Activated effector memory CD4-positive, alpha-beta T cell treated with Interleukin-2 at 50 U/mL for 16 hours (primary cell): ENCODE data around the gene RCC1.
"Not testable (repeated sequence)": the region's sequence is repeated elsewhere in the genome, so short reads cannot be mapped to it uniquely, and the experiment has no call there.

ENCODE experiments used
- DNase-seq: peaks from one replicate; pipeline ENCODE4 v3.0.0-alpha.2; 2020

RCC1 gene

GRCh38 chr1:28551381-28551780 lies 45.5 kb downstream of the RCC1 start:
- DNase-seq, result no peak

- peak; percentile 97 for DNase-seq
Observed at GRCh38 chr1:28552758-28553663, 47.2 kb downstream of the RCC1 start, which contains the start of gene TRNAU1AP. TSS of gene TRNAU1AP (plus strand) at chr1:28553085. CDS start at chr1:28553111, 26 bp downstream.

GRCh38 chr1:28560886-28561285 lies 55.0 kb downstream of the RCC1 start:
- no peak for DNase-seq

- no peak for DNase-seq
Observed at GRCh38 chr1:28564310-28564709, 58.5 kb downstream of the RCC1 start.

- DNase-seq, result no peak
Observed at GRCh38 chr1:28565040-28565439, 59.2 kb downstream of the RCC1 start.

GRCh38 chr1:28565726-28566125 lies 59.9 kb downstream of the RCC1 start:
- no peak for DNase-seq

- no peak for DNase-seq
Observed at GRCh38 chr1:28566931-28567330, 61.1 kb downstream of the RCC1 start.

GRCh38 chr1:28571911-28572310 lies 66.1 kb downstream of the RCC1 start:
- DNase-seq, result no peak

GRCh38 chr1:28572891-28573290 lies 67.0 kb downstream of the RCC1 start:
- DNase-seq, result not testable (repeated sequence)

- DNase-seq, result no peak
Observed at GRCh38 chr1:28573564-28573963, 67.7 kb downstream of the RCC1 start.

- DNase-seq, result no peak
Observed at GRCh38 chr1:28577052-28577678, 71.3 kb downstream of the RCC1 start.

- DNase-seq, result no peak
Observed at GRCh38 chr1:28577738-28578536, 72.1 kb downstream of the RCC1 start.

- no peak for DNase-seq
Observed at GRCh38 chr1:28578696-28579218, 72.9 kb downstream of the RCC1 start.

GRCh38 chr1:28579401-28579800 lies 73.6 kb downstream of the RCC1 start:
- DNase-seq, result no peak

- DNase-seq, result peak; percentile 56
Observed at GRCh38 chr1:28580722-28581530, 75.1 kb downstream of the RCC1 start.

- DNase-seq, result peak; percentile 90
Observed at GRCh38 chr1:28581531-28582247, 75.8 kb downstream of the RCC1 start.

GRCh38 chr1:28582248-28582615 lies 76.4 kb downstream of the RCC1 start:
- DNase-seq, result no peak

- not testable (repeated sequence) for DNase-seq
Observed at GRCh38 chr1:28586585-28587391, 80.9 kb downstream of the RCC1 start.
